NT2/D1 (cell line): Measurements from ENCODE around the gene SEC24A.

Source experiments
- DNase-seq: peaks from one replicate; pipeline ENCODE4 v3.0.0-alpha.2; 2011; ENCODE audit warnings: low read depth, low spot score
- H3K27me3 ChIP-seq: 2 replicates; pipeline ENCODE4 v1.6.0; 2011; ENCODE audit warnings: mild to moderate bottlenecking; ENCODE audit not compliant: insufficient read length, insufficient read depth
- H3K36me3 ChIP-seq: 2 replicates; pipeline ENCODE4 v1.6.1; 2011; ENCODE audit warnings: mild to moderate bottlenecking, low read length, mixed read lengths; ENCODE audit not compliant: insufficient read depth, insufficient read length
- H3K4me1 ChIP-seq: 2 replicates; pipeline ENCODE4 v1.5.1; 2011; ENCODE audit not compliant: insufficient read depth, insufficient read length
- H3K4me3 ChIP-seq: 2 replicates; pipeline ENCODE4 v1.5.1; 2011; ENCODE audit warnings: low read depth; ENCODE audit not compliant: insufficient read length
- H3K9ac ChIP-seq: 2 replicates; pipeline ENCODE4 v1.6.0; 2011; ENCODE audit warnings: low read depth; ENCODE audit not compliant: insufficient read length
- H3K9me3 ChIP-seq: 2 replicates; pipeline ENCODE4 v1.5.1; 2011; ENCODE audit warnings: mild to moderate bottlenecking, low read length; ENCODE audit not compliant: insufficient read depth
- SUZ12 ChIP-seq: IDR thresholded peaks from 2 replicates; pipeline ENCODE4 v1.6.1; 2011; ENCODE audit not compliant: insufficient read length, insufficient read depth; ENCODE audit errors: extremely low read depth
- YY1 ChIP-seq: IDR thresholded peaks from 2 replicates; pipeline ENCODE4 v1.6.1; 2011; ENCODE audit not compliant: insufficient read length, insufficient read depth
- ZNF274 ChIP-seq: IDR thresholded peaks from 2 replicates; pipeline ENCODE4 v1.6.1; 2011; ENCODE audit warnings: mild to moderate bottlenecking, low read depth, low read length

The SEC24A gene

DNA sequence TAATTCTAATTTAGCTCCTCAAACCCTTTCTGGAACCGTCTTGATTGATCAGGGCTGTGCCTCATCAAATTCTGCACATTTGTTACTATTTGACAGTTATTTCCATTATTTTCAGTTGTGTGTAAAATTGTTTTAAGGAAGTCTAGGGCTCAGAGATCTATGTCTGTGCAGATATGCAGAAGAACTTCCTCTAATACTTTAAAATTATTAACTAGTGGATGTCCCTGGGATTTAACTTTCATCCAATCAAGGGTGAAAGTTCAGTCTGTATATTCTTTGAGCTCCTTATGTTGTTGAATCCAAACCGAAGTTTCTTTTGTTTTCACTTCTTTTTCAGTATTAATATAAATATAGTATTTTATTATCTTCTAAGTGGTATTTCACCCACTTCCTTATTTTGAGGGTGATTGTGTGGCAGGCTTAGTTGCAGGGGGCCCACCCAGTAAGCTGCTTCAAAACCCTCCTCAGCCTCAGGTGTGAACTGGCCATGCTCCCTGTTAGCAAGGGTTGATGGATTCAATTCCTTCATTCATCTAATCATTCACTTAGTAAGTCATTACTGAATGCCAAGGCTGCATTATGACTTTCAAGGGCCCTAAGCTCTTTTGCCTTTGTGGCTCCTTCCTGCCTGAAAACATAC is 87.7 kb downstream of the SEC24A start:
- no peaks in the 10 kb centered on the region for H3K9me3 ChIP-seq
- H3K9ac ChIP-seq = no peak overlapping the region
- no peak for TF ChIP-seq SUZ12
- TF ChIP-seq ZNF274 = no peak
- TF ChIP-seq YY1 = no peak
- H3K36me3 ChIP-seq = peaks cover 7% of the 10 kb centered on the region
- DNase-seq = no peak
- no peak overlapping the region for H3K4me3 ChIP-seq
- H3K27me3 ChIP-seq = no peaks in the 10 kb centered on the region
- no peaks in the 10 kb centered on the region for H3K4me1 ChIP-seq

DNA sequence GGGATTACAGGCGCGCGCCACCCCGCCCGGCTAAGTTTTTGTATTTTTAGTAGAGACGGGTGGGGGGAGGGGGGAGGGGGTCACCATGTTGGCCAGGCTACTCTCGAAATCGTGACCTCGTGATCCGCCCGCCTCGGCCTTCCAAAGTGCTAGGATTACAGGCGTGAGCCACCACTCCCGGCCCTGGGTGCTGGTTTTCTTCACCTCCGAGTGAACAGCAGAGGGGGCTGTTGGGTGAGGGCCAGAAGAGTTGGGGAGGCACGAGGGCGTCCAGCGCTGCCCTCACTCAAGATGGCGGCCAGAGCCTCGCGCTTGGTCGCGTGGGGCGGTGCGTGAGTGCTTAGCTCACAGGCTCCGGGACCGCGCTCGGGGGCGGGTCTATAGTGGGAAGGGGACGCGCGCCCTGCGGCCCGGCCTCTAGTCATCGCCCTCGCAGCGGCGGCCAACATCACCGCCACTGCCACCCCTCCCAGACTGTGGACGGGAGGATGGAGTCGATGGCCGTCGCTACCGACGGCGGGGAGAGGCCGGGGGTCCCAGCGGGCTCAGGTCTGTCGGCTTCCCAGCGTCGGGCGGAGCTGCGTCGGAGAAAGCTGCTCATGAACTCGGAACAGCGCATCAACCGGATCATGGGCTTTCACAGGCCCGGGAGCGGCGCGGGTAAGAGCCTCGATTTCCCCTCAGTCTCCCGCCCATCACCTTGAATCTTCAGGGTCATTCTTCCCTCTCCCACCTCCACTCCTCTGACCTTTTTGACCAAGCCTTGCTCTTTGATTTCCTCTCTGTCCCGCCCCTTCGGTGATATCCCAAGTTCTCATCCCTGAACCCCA is 89.8 kb downstream of the SEC24A start, which contains the start of gene CAMLG:
CAMLG (plus strand) TSS at position 416 of the 830 bp plus-strand sequence; CDS start at position 489, 73 bp downstream.
- H3K9me3 ChIP-seq = no peaks in the 10 kb centered on the region
- H3K36me3 ChIP-seq = peaks cover 24% of the 10 kb centered on the region
- peak within 1 kb of the TSS; percentile 88 for H3K9ac ChIP-seq
- H3K27me3 ChIP-seq = no peaks in the 10 kb centered on the region
- peak within 1 kb of the TSS; percentile 81 for H3K4me3 ChIP-seq
- TF ChIP-seq ZNF274 (no peak), YY1 (peak; percentile 98), SUZ12 (no peak)
- peak; percentile 96 for DNase-seq
- no peaks in the 10 kb centered on the region for H3K4me1 ChIP-seq

DNA sequence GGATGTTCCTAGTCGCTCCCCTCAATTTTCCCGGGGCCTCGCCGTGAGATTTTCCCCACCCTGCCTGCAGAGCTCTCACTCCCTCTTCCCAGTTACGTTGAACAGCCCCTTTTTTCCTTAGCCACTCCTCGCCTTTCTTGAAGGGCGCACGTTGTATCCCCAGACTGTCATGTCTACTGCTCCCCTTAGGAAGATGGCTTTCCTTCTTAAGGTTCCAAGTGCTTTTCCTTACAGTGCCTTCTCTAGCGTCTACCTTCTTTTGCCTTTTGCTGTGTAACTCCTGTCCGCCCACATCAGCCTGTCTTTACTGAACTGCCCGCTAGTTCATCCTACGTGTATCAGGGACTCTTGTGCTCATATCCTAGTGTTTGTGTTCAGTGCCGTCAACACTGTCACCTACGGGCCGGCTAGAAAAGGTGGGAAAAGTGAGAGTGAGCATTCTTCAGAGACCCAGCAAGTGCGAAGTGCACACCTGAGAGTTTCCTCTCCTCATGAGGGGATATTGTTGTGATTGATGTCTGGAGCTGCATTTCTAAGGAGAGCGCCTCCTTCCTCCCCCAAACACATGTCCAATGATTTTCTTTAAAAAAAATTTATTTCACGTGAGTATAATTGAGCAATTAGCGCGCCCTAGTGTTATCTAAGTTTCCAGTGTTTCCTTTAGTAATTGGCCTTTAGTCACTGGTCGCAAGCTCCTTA is 90.5 kb downstream of the SEC24A start:
- TF ChIP-seq YY1 (no peak), SUZ12 (no peak), ZNF274 (no peak)
- Histone ChIP-seq H3K9ac (peak overlapping the region; percentile 88), H3K27me3 (no peaks in the 10 kb centered on the region), H3K4me3 (peak overlapping the region; percentile 81), H3K4me1 (no peaks in the 10 kb centered on the region), H3K9me3 (no peaks in the 10 kb centered on the region), H3K36me3 (peaks cover 24% of the 10 kb centered on the region)
- DNase-seq = no peak

DNA sequence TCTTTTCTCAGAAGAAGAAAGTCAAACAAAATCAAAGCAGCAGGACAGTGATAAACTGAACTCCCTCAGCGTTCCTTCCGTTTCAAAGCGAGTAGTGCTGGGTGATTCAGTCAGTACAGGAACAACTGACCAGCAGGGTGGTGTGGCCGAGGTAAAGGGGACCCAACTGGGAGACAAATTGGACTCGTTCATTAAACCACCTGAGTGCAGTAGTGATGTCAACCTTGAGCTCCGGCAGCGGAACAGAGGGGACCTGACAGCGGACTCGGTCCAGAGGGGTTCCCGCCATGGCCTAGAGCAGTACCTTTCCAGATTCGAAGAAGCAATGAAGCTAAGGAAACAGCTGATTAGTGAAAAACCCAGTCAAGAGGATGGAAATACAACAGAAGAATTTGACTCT is 92.5 kb downstream of the SEC24A start:
- Histone ChIP-seq H3K4me3 (no peak overlapping the region), H3K4me1 (no peaks in the 10 kb centered on the region), H3K9me3 (no peaks in the 10 kb centered on the region), H3K36me3 (peaks cover 24% of the 10 kb centered on the region), H3K27me3 (no peaks in the 10 kb centered on the region), H3K9ac (no peak overlapping the region)
- TF ChIP-seq YY1 = no peak
- no peak for TF ChIP-seq ZNF274
- no peak for TF ChIP-seq SUZ12
- DNase-seq = no peak

DNA sequence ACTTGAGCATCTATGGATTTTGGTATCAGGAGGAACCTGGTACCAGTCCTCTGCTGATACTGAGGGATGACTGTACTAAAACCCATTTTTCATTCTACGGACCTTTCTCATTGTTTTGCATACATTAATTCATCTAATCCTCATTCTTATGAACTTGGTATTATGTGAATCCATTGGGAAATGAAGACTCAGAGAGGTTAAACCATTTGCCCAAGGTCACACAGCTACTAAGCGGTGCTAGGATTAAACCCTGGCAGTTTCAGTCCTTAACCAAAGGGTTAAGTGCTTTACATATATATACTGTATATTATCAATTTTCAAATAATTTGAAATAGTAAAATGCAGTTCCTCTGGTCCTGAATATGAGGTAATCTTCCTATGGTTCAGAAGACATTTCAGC is 93.5 kb downstream of the SEC24A start:
- H3K36me3 ChIP-seq = peaks cover 26% of the 10 kb centered on the region
- no peak overlapping the region for H3K4me3 ChIP-seq
- no peak for DNase-seq
- no peak for TF ChIP-seq SUZ12
- TF ChIP-seq ZNF274 = no peak
- no peak for TF ChIP-seq YY1
- no peak overlapping the region for H3K9ac ChIP-seq
- H3K27me3 ChIP-seq = no peaks in the 10 kb centered on the region
- H3K9me3 ChIP-seq = no peaks in the 10 kb centered on the region
- no peaks in the 10 kb centered on the region for H3K4me1 ChIP-seq

DNA sequence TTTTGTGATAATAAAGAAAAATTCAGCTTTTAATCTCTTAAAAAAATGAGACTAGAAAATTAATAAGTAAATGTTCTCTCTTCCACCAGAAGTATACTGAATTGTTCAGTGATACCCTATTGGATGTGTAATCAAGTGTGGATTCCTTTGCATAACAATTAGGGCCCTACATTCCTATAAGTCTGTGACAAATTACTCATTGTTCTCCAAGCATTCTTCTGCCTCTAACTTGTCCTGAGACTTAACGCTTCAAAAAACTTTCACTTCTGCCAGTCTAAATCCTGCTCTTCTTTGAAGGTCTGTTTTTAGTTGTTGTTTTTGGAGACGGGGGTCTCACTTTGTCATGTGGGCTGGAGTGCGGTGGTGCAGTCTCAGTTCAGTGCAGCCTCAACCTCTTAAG is 100.8 kb downstream of the SEC24A start:
- H3K27me3 ChIP-seq = no peaks in the 10 kb centered on the region
- no peak for TF ChIP-seq SUZ12
- no peak for TF ChIP-seq YY1
- TF ChIP-seq ZNF274 = no peak
- no peak overlapping the region for H3K9ac ChIP-seq
- no peaks in the 10 kb centered on the region for H3K9me3 ChIP-seq
- H3K4me3 ChIP-seq = no peak overlapping the region
- H3K36me3 ChIP-seq = peaks cover 19% of the 10 kb centered on the region
- no peaks in the 10 kb centered on the region for H3K4me1 ChIP-seq
- no peak for DNase-seq

DNA sequence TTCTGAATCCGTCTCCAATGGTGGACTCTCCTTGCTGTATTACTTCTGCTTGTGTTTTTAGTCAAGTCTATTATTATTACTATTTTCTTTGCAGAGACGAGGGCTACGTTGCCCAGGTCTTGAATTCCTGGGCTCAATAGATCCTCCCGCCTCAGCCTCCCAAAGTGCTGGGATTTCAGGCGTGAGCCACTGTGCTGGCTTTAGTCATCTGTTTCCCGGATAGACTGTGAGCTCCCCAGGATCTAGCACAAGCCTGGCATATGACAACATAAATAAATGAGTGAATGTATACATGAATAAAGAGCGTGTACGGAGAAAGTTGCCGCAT is 109.6 kb downstream of the SEC24A start:
- H3K9me3 ChIP-seq = no peaks in the 10 kb centered on the region
- DNase-seq = no peak

More for the DNA sequence above, 109.6 kb downstream of the SEC24A start:
- TF ChIP-seq ZNF274 (no peak), SUZ12 (no peak), YY1 (no peak)
- no peaks in the 10 kb centered on the region for H3K27me3 ChIP-seq
- peak overlapping the region; percentile 93 for H3K4me3 ChIP-seq
- no peaks in the 10 kb centered on the region for H3K4me1 ChIP-seq
- H3K9ac ChIP-seq = peak overlapping the region; percentile 52
- H3K36me3 ChIP-seq = peaks cover 14% of the 10 kb centered on the region
